Measurements from ENCODE around the gene GABRG3. TPM values are rescaled to one million over a fixed set of nuclear protein-coding genes. Genes with fewer than 3 reads are reported as not detected.

Gene GABRG3
- total RNA-seq, 1 donor, result not detected

DNA sequence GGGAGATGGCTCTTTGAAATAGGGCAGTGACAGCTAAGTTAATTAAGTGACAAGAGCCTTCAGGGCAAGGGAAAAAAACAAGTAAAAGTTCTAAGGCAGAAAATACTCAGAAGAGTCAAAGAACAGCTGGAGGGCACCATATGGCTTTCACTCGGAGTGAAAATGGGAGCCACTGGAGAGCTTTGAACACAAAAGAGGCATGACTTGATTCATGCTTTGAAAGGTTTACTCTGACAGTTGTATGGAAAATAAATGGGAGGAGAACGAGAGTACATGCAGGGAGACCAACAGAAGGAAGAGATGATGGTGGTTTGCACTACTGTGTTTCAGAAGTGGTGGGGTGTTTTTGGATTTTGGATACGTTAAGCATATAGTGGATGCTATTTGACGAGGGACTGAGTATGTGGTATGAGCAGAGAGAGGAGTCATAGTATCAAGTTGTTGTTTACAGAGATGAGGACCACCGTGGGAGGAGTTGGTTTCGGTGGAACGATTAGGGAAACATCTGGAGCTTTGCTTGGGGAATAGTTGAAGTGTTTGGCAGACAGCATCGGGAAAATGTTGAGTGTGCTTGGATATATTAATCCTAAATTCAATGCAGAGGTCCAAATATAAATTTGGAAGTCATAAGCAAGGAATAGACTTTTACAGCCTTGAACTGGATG is 411.5 kb downstream of the GABRG3 start:
- no peak for DNase-seq (ENCODE audit: low read depth)
- TF ChIP-seq CTCF (IDR thresholded peaks at IDR 0.05; ENCODE audit: insufficient read depth, low read depth, low read length), result no peak
- no peak overlapping the region for H3K4me3 ChIP-seq (ENCODE audit: low read depth, low read length)

DNA sequence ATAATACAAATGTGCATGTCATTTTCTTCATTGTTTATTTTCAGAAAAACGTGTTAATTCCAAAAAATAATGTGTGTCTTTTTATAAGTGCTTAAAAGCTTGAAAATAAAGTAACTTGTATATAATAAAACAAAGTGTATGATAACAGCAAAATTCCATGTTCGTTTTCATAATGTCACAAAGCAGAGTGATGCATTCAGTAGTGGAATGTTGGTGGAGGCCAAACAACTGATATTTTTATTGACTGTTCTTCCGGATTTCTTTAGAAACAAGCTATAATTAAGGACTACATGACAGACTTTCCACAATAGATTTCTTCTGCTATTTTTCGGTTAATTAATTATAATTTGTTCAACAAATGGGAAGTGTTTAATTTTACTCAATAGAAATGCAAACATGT is 412.7 kb downstream of the GABRG3 start:
- no peak for DNase-seq (ENCODE audit: low read depth)
- no peak for TF ChIP-seq CTCF (IDR thresholded peaks at IDR 0.05; ENCODE audit: insufficient read depth, low read depth, low read length)
- H3K4me3 ChIP-seq (ENCODE audit: low read depth, low read length), result no peak overlapping the region

- no peak overlapping the region for H3K4me3 ChIP-seq (ENCODE audit: low read depth, low read length)
- no peak for DNase-seq (ENCODE audit: low read depth)
- no peak for TF ChIP-seq CTCF (IDR thresholded peaks at IDR 0.05; ENCODE audit: insufficient read depth, low read depth, low read length)
Observed at GRCh38 chr15:27392163-27392562, 421.2 kb downstream of the GABRG3 start.

DNA sequence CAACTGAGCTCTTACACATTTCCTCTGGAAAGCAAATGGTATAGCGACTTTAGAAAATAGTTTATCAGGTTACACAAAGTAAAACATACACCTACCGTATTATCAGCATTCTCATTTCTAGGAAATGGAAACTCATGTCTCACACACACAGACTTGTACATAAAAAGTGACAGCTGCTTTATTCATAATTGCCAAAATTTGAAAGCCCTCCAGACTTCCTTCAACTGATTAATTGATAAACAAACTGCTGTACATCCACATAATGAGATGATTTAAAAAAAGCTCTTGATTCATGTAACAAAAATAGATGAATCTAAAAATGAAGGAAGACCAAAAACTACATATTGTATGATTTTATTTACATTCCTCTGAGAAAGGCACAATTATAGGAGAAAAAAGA is 425.5 kb downstream of the GABRG3 start:
- no peak for DNase-seq (ENCODE audit: low read depth)
- no peak for TF ChIP-seq CTCF (IDR thresholded peaks at IDR 0.05; ENCODE audit: insufficient read depth, low read depth, low read length)
- no peak overlapping the region for H3K4me3 ChIP-seq (ENCODE audit: low read depth, low read length)

DNA sequence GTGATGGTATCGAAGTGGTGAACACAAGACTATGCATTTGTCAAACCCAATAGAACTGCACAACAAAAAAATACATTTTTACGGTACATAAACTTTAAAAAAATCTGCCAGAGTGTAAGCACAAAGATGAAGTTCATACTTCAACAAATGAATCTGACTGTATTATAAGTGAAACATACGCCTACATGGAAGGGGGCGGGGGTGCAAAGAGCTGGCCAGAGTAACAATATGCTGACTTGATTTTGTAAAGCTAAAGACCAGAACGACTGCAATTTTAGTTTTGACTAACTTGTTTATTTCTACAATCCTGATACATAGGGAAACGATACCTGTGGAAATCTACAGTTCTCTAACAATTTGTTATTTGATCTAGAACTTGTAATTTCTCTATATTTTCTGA is 426.0 kb downstream of the GABRG3 start:
- H3K4me3 ChIP-seq (ENCODE audit: low read depth, low read length), result no peak overlapping the region
- no peak for DNase-seq (ENCODE audit: low read depth)
- TF ChIP-seq CTCF (IDR thresholded peaks at IDR 0.05; ENCODE audit: insufficient read depth, low read depth, low read length), result no peak

DNA sequence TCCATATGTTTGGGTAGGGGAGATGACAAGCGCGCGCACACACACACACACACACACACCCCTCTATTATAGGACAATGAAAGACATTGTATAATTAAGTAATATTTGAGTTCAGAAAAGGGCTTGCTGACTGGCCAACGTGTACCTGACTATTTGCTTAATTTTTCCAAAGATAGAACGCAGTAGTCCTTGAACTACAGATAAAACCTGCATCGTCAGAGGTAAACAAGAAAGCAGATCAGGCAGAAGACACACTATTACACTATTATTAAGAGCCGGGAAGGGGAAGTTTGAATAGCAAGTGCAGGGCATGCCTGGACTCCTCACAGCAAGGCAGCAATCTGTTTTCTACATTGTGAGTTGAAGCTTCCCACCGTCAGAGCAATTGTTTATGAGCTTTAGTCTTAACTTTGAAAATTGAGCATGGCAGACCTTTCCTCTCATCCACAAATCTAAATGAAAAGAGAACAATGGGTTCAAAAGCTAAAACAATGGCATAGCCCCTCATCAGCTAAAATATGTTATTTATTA is 427.7 kb downstream of the GABRG3 start:
- H3K4me3 ChIP-seq (ENCODE audit: low read depth, low read length), result no peak overlapping the region
- no peak for TF ChIP-seq CTCF (IDR thresholded peaks at IDR 0.05; ENCODE audit: insufficient read depth, low read depth, low read length)
- DNase-seq (ENCODE audit: low read depth), result no peak

DNA sequence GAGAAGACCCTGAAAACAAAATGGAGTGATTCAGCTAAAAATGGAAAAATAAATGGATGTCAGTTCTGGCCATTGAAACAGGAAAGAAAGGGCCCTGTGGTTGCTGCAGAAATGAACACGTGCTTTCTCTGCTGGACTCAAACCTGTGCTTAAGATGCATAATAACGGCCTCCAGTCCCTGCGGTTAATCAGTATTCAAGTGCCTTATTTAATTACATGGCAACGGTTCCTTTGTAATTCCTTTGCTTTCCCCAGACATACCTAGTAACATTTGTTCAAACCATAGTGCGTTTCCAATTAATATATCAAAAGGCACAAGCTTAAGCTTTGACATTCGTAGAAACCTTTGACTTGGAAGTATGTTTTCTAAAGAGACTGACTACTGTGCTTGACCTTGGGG is 428.3 kb downstream of the GABRG3 start:
- no peak for DNase-seq (ENCODE audit: low read depth)
- no peak overlapping the region for H3K4me3 ChIP-seq (ENCODE audit: low read depth, low read length)
- no peak for TF ChIP-seq CTCF (IDR thresholded peaks at IDR 0.05; ENCODE audit: insufficient read depth, low read depth, low read length)
